Measurements from ENCODE around the gene ZBTB16.

The ZBTB16 gene

GRCh38 chr11:114270531-114271270 is 211.2 kb downstream of the ZBTB16 start:
- DNase-seq (ENCODE audit: low spot score) = no peak
- in situ Hi-C loops (cut with MboI; ENCODE audit: low sequenced_read_pairs, unreplicated experiment) = no loop called here
- TF ChIP-seq CTCF (IDR thresholded peaks at IDR 0.05; ENCODE audit: borderline replicate concordance, control extremely low read depth, extremely low read depth, insufficient read depth, missing control alignments) = no peak

GRCh38 chr11:114271316-114271715 is 211.8 kb downstream of the ZBTB16 start:
- in situ Hi-C loops (cut with MboI; ENCODE audit: low sequenced_read_pairs, unreplicated experiment) = no loop called here
- no peak for DNase-seq (ENCODE audit: low spot score)
- TF ChIP-seq CTCF (IDR thresholded peaks at IDR 0.05; ENCODE audit: borderline replicate concordance, control extremely low read depth, extremely low read depth, insufficient read depth, missing control alignments) = no peak

- in situ Hi-C loops (cut with MboI; ENCODE audit: low sequenced_read_pairs, unreplicated experiment) = no loop called here
- DNase-seq (ENCODE audit: low spot score) = no peak
- TF ChIP-seq CTCF (IDR thresholded peaks at IDR 0.05; ENCODE audit: borderline replicate concordance, control extremely low read depth, extremely low read depth, insufficient read depth, missing control alignments) = no peak
These were observed 212.8 kb downstream of the ZBTB16 start for GRCh38 chr11:114272311-114272710.

- DNase-seq (ENCODE audit: low spot score) = no peak
- TF ChIP-seq CTCF (IDR thresholded peaks at IDR 0.05; ENCODE audit: borderline replicate concordance, control extremely low read depth, extremely low read depth, insufficient read depth, missing control alignments) = no peak
- in situ Hi-C loops (cut with MboI; ENCODE audit: low sequenced_read_pairs, unreplicated experiment) = no loop called here
These were observed 213.6 kb downstream of the ZBTB16 start for GRCh38 chr11:114273071-114273470.

- TF ChIP-seq CTCF (IDR thresholded peaks at IDR 0.05; ENCODE audit: borderline replicate concordance, control extremely low read depth, extremely low read depth, insufficient read depth, missing control alignments) = no peak
These were observed 214.6 kb downstream of the ZBTB16 start for GRCh38 chr11:114273890-114274635.

GRCh38 chr11:114274637-114275036 is 215.1 kb downstream of the ZBTB16 start:
- in situ Hi-C loops (cut with MboI; ENCODE audit: low sequenced_read_pairs, unreplicated experiment) = no loop called here
- TF ChIP-seq CTCF (IDR thresholded peaks at IDR 0.05; ENCODE audit: borderline replicate concordance, control extremely low read depth, extremely low read depth, insufficient read depth, missing control alignments) = no peak
- no peak for DNase-seq (ENCODE audit: low spot score)

More at GRCh38 chr11:114273890-114274635, 214.6 kb downstream of the ZBTB16 start:
- no peak for DNase-seq (ENCODE audit: low spot score)
- in situ Hi-C loops (cut with MboI; ENCODE audit: low sequenced_read_pairs, unreplicated experiment) = no loop called here

Measured in GM13976 (cell line).